Hematopoietic multipotent progenitor cell treated with erythropoietin and hydrocortisone succinate and interleukin-3 and kit ligand, for 6 days (in vitro differentiated cells): ENCODE data around the gene PHLPP1.
A peak's percentile ranks its signal among the peaks of the same experiment; 100 is the strongest.

ENCODE experiments used
- DNase-seq: peaks from one replicate; pipeline ENCODE4 v3.0.0-alpha.2; 2015

The PHLPP1 gene

GRCh38 chr18:62953663-62954062 is 238.3 kb downstream of the PHLPP1 start:
- DNase-seq = no peak

- no peak for DNase-seq
These were observed 239.0 kb downstream of the PHLPP1 start for GRCh38 chr18:62954366-62954765.

GRCh38 chr18:62957885-62958472 is 242.6 kb downstream of the PHLPP1 start:
- peak; percentile 67 for DNase-seq

- no peak for DNase-seq
These were observed 244.1 kb downstream of the PHLPP1 start for GRCh38 chr18:62959481-62959880.

GRCh38 chr18:62963507-62963906 is 248.2 kb downstream of the PHLPP1 start:
- no peak for DNase-seq

- no peak for DNase-seq
These were observed 249.1 kb downstream of the PHLPP1 start for GRCh38 chr18:62964432-62964831.

GRCh38 chr18:62967089-62967488 is 251.7 kb downstream of the PHLPP1 start:
- DNase-seq = no peak

GRCh38 chr18:62973689-62974088 is 258.3 kb downstream of the PHLPP1 start:
- DNase-seq = no peak

- no peak for DNase-seq
These were observed 259.0 kb downstream of the PHLPP1 start for GRCh38 chr18:62974388-62974787.

- no peak for DNase-seq
These were observed 259.8 kb downstream of the PHLPP1 start for GRCh38 chr18:62974928-62975675.

- no peak for DNase-seq
These were observed 260.4 kb downstream of the PHLPP1 start for GRCh38 chr18:62975785-62976184.

GRCh38 chr18:62976227-62976626 is 260.9 kb downstream of the PHLPP1 start:
- no peak for DNase-seq

- no peak for DNase-seq
These were observed 262.2 kb downstream of the PHLPP1 start for GRCh38 chr18:62977512-62977911.

GRCh38 chr18:62978251-62979049 is 263.1 kb downstream of the PHLPP1 start:
- no peak for DNase-seq

GRCh38 chr18:62979176-62979575 is 263.8 kb downstream of the PHLPP1 start:
- peak; percentile 67 for DNase-seq

- no peak for DNase-seq
These were observed 264.6 kb downstream of the PHLPP1 start for GRCh38 chr18:62979900-62980299.

GRCh38 chr18:62981566-62981965 is 266.2 kb downstream of the PHLPP1 start:
- no peak for DNase-seq

GRCh38 chr18:62982600-62983251 is 267.4 kb downstream of the PHLPP1 start:
- DNase-seq = peak; percentile 81

- no peak for DNase-seq
These were observed 269.4 kb downstream of the PHLPP1 start for GRCh38 chr18:62984656-62985315.

GRCh38 chr18:62986490-62986889 is 271.1 kb downstream of the PHLPP1 start:
- no peak for DNase-seq

GRCh38 chr18:62987055-62987830 is 271.9 kb downstream of the PHLPP1 start:
- no peak for DNase-seq

- DNase-seq = no peak
These were observed 272.5 kb downstream of the PHLPP1 start for GRCh38 chr18:62987859-62988258.
